T-cell (primary cell): ENCODE results near the gene NEURL1. TPM values are rescaled to one million over a fixed set of nuclear protein-coding genes. Genes with fewer than 3 reads are reported as not detected.
"Not testable (repeated sequence)": the region's sequence is repeated elsewhere in the genome, so short reads cannot be mapped to it uniquely, and the experiment has no call there.

Experiments
- ATAC-seq, 4 experiments: fragments of 200-7000 bp in 3 of 4; fragments of 150-1000 bp in 1 of 4; cut with Tn5 transposase; replicated peaks in 1 of 4; 1 replicate in 3 of 4; 2 replicates in 1 of 4; pipeline ENCODE4 v1.10.0; 2021; ENCODE audit warnings: moderate library complexity in 3 of 4, mild to moderate bottlenecking in 2 of 4, moderate number of reproducible peaks in 1 of 4
- CTCF ChIA-PET, 2 donors: fragments of 300-600 bp; sonication (Branson Sonifier 250); formaldehyde crosslinking; loops; one replicate each; lab custom pipeline; 2022; ENCODE audit warnings: antibody characterized with exemption in 2 of 2; lab: Charles Lee
- POLR2A ChIA-PET, 2 donors: fragments of 300-600 bp; sonication (Branson Sonifier 250); formaldehyde crosslinking; loops; one replicate each; lab custom pipeline; 2022; ENCODE audit warnings: antibody characterized with exemption in 2 of 2; lab: Charles Lee
- DNase-seq, 35 experiments: peaks; one replicate each; pipeline versions ENCODE4 v3.0.0 to v3.0.0-alpha.2; 2013 to 2023
- H3K27ac ChIP-seq: one replicate; pipeline ENCODE4 v1.5.1; 2013; ENCODE audit warnings: low read length
- H3K27me3 ChIP-seq, 2 experiments: replicated peaks in 1 of 2; 1 replicate in 1 of 2; 2 replicates in 1 of 2; pipeline versions ENCODE4 v1.6.1 to v1.7.0; 2013; ENCODE audit warnings: low read length in 1 of 2, mixed read lengths in 1 of 2; ENCODE audit not compliant: control insufficient read depth in 2 of 2, insufficient read depth in 2 of 2; ENCODE audit errors: extremely low read depth in 1 of 2
- H3K36me3 ChIP-seq, 2 donors: 1 replicate in 1 of 2; 2 replicates in 1 of 2; pipeline versions ENCODE4 v1.6.1 to v1.7.0; 2013; ENCODE audit warnings: low read length in 1 of 2; ENCODE audit not compliant: control insufficient read depth in 2 of 2, insufficient read depth in 1 of 2; ENCODE audit errors: extremely low read depth in 1 of 2
- H3K4me1 ChIP-seq, 2 experiments: 1 replicate in 1 of 2; 2 replicates in 1 of 2; pipeline versions ENCODE4 v1.6.1 to v1.7.0; 2013; ENCODE audit warnings: low read length in 2 of 2, mixed read lengths in 1 of 2; ENCODE audit not compliant: insufficient read depth in 2 of 2, control insufficient read depth in 1 of 2; ENCODE audit errors: extremely low read depth in 1 of 2
- H3K4me3 ChIP-seq, 2 donors: 1 replicate in 1 of 2; 2 replicates in 1 of 2; pipeline versions ENCODE4 v1.5.1 to v1.7.0; 2013; ENCODE audit warnings: mild to moderate bottlenecking in 2 of 2, low read length in 1 of 2, moderate library complexity in 1 of 2; ENCODE audit not compliant: control insufficient read depth in 1 of 2; ENCODE audit errors: extremely low read depth in 1 of 2
- H3K9me3 ChIP-seq: 2 replicates; pipeline ENCODE4 v1.7.0; 2013
- H3K27ac Mint-ChIP-seq, 2 donors: one replicate each; pipeline ENCODE4 v1.8.0; 2020 to 2021; ENCODE audit warnings: mild to moderate bottlenecking in 2 of 2, mixed read lengths in 2 of 2
- H3K27me3 Mint-ChIP-seq, 2 donors: one replicate each; pipeline ENCODE4 v1.8.0; 2021 to 2022; ENCODE audit warnings: mixed read lengths in 2 of 2
- H3K36me3 Mint-ChIP-seq: one replicate; pipeline ENCODE4 v1.8.0; 2021; ENCODE audit warnings: mixed read lengths
- H3K4me1 Mint-ChIP-seq, 3 donors: one replicate each; pipeline ENCODE4 v1.8.0; 2020 to 2022; ENCODE audit warnings: mixed read lengths in 3 of 3, mild to moderate bottlenecking in 1 of 3
- H3K4me3 Mint-ChIP-seq, 3 donors: one replicate each; pipeline ENCODE4 v1.8.0; 2020 to 2022; ENCODE audit warnings: mild to moderate bottlenecking in 3 of 3, mixed read lengths in 3 of 3, moderate library complexity in 3 of 3
- H3K9me3 Mint-ChIP-seq, 3 donors: one replicate each; pipeline ENCODE4 v1.8.0; 2020 to 2022; ENCODE audit warnings: mixed read lengths in 3 of 3
- WGBS: methylation state at CpG from one replicate; pipeline ENCODE4 v1.1.5; 2013; ENCODE audit warnings: missing lambda C conversion rate; ENCODE audit not compliant: insufficient coverage; 5-methylcytosine and 5-hydroxymethylcytosine counted together
- total RNA-seq, 35 experiments: library from RNA in 6 of 35; stranded (reverse) in 6 of 35; fragments of 120-200 nt in 1 of 35; gene quantifications; one replicate each; pipeline versions ENCODE4 v1.2.1 to v1.2.4 and lab custom pipeline; 2013 to 2026

The NEURL1 gene
- total RNA-seq, 5 donors from 2014 or later (not counting 1 experiment from before 2014, with no cell fraction given): 0.46 to 1.7 (median 0.84) TPM

GRCh38 chr10:103476046-103476768 lies 17.3 kb upstream of the NEURL1 start:
- peaks cover 4 to 31% of the 10 kb centered on the region in 2 experiments for H3K4me1 ChIP-seq
- DNase-seq: peak in 1 of 35 experiments; percentile 28
- H3K4me3 ChIP-seq: no peak overlapping the region
- no peak overlapping the region for H3K27ac Mint-ChIP-seq
- 82% methylated on average over 7 of the region's 11 CpGs for WGBS
- H3K36me3 Mint-ChIP-seq: no peaks in the 10 kb centered on the region
- ChIA-PET CTCF (interaction anchor here (1.0 to 1.2 kb wide), 3 partner anchors 9 to 60 kb away, joined by 3 read pairs; no protein-coding TSS in a partner anchor), POLR2A (no interaction called here)
- ATAC-seq: peak in 1 of 4 experiments; percentile 20
- H3K36me3 ChIP-seq: no peaks in the 10 kb centered on the region
- peaks cover 14 to 31% (median 16%) of the 10 kb centered on the region in 3 donors for H3K4me1 Mint-ChIP-seq
- H3K4me3 Mint-ChIP-seq: no peak overlapping the region
- no peaks in the 10 kb centered on the region for H3K9me3 Mint-ChIP-seq
- H3K9me3 ChIP-seq: no peaks in the 10 kb centered on the region
- H3K27me3 Mint-ChIP-seq: no peaks in the 10 kb centered on the region
- H3K27me3 ChIP-seq: no peaks in the 10 kb centered on the region
- H3K27ac ChIP-seq: no peak overlapping the region

GRCh38 chr10:103478671-103479070 lies 14.8 kb upstream of the NEURL1 start:
- no peak for DNase-seq
- peaks cover 0 to 8% of the 10 kb centered on the region in 2 experiments for H3K4me1 ChIP-seq
- Mint-ChIP-seq H3K4me1 (peaks cover 4 to 14% (median 7%) of the 10 kb centered on the region in 3 donors), H3K36me3 (no peaks in the 10 kb centered on the region), H3K9me3 (no peaks in the 10 kb centered on the region), H3K27me3 (no peaks in the 10 kb centered on the region), H3K27ac (no peak overlapping the region), H3K4me3 (no peak overlapping the region)
- H3K27ac ChIP-seq: no peak overlapping the region
- 94% methylated on average over 22 of the region's 22 CpGs for WGBS
- ChIA-PET POLR2A (no interaction called here), CTCF (no interaction called here)
- no peak for ATAC-seq
- no peak overlapping the region for H3K4me3 ChIP-seq
- no peaks in the 10 kb centered on the region for H3K27me3 ChIP-seq
- H3K9me3 ChIP-seq: no peaks in the 10 kb centered on the region
- H3K36me3 ChIP-seq: no peaks in the 10 kb centered on the region

DNA sequence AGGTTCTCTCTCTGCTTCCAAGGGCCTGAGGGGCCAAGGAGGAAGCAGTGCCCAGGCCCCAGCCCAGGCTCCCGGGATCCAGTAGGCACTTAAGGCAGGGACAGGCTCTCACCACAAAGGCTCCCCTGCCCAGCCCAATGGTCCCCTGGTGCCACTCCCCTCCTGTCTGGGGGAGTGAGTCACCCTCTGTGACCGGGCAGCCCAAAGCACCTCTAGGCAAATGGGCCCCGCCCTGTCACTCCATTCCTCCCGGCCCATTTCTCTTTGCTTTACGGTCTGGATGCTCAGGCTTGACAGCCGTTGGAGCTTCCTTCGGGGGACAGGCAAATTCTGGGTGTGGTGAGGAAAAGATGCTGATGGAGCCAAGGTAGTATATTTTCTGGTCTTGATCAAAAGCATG lies 14.4 kb upstream of the NEURL1 start, which contains the start of gene CALHM3:
Gene CALHM3 (minus strand): TSS at position 106 of the 400 bp plus-strand sequence. CDS start 208 bp downstream, outside the sequence.
- DNase-seq (no peak), ATAC-seq (no peak)
- CTCF ChIA-PET: no interaction called here
- POLR2A ChIA-PET: no interaction called here
- no peaks in the 10 kb centered on the region for H3K9me3 ChIP-seq
- no peaks in the 10 kb centered on the region for H3K36me3 ChIP-seq
- no peak within 1 kb of the TSS for H3K4me3 Mint-ChIP-seq
- WGBS: no CpG with 5 or more reads among the region's 7 CpGs
- H3K4me1 Mint-ChIP-seq: peaks cover 4 to 12% (median 7%) of the 10 kb centered on the region in 3 donors
- no peaks in the 10 kb centered on the region for H3K9me3 Mint-ChIP-seq
- H3K27me3 ChIP-seq: no peaks in the 10 kb centered on the region
- peaks cover 0 to 8% of the 10 kb centered on the region in 2 experiments for H3K4me1 ChIP-seq
- H3K27me3 Mint-ChIP-seq: no peaks in the 10 kb centered on the region
- H3K36me3 Mint-ChIP-seq: no peaks in the 10 kb centered on the region
- no peak within 1 kb of the TSS for H3K27ac ChIP-seq
- no peak within 1 kb of the TSS for H3K27ac Mint-ChIP-seq
- no peak within 1 kb of the TSS for H3K4me3 ChIP-seq

DNA sequence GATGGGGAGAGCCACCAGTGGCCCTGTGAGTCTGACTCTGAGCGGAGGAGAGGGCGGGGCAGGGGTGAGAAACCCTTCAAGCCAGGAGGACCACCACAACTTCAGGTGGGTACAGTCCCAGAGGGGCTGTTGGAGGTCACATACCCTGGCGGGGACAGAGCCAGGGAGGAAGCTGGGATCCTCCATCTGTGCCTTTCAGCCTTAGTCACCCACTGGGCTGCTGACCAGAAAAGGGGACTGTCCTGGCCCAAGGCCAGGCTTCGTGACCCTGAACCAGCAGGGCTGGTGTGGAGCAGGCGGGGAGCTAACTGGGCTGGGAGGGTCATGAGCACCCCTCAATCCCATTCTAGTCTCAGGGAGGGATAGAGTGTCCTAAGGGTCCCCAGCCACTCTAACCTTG lies 13.0 kb upstream of the NEURL1 start:
- 100% methylated on average over 3 of the region's 5 CpGs for WGBS
- no peak overlapping the region for H3K27ac ChIP-seq
- H3K9me3 Mint-ChIP-seq: no peaks in the 10 kb centered on the region
- DNase-seq: no peak
- no peaks in the 10 kb centered on the region for H3K9me3 ChIP-seq
- H3K27me3 ChIP-seq: peaks cover 0 to 2% of the 10 kb centered on the region in 2 experiments
- peaks cover 4 to 10% (median 7%) of the 10 kb centered on the region in 3 donors for H3K4me1 Mint-ChIP-seq
- no peaks in the 10 kb centered on the region for H3K36me3 Mint-ChIP-seq
- POLR2A ChIA-PET: no interaction called here
- no peak overlapping the region for H3K4me3 ChIP-seq
- CTCF ChIA-PET: interaction anchor here (0.5 to 1.6 kb wide), 3 partner anchors 63 to 198 kb away, joined by 3 to 5 read pairs (median 4); no protein-coding TSS in a partner anchor
- no peaks in the 10 kb centered on the region for H3K36me3 ChIP-seq
- no peak for ATAC-seq
- H3K4me3 Mint-ChIP-seq: no peak overlapping the region
- peaks cover 0 to 8% of the 10 kb centered on the region in 2 experiments for H3K4me1 ChIP-seq
- H3K27me3 Mint-ChIP-seq: no peaks in the 10 kb centered on the region
- H3K27ac Mint-ChIP-seq: no peak overlapping the region

- Histone ChIP-seq H3K4me3 (no peak overlapping the region), H3K4me1 (peaks cover 0 to 3% of the 10 kb centered on the region in 2 experiments), H3K27me3 (peaks cover 0 to 5% of the 10 kb centered on the region in 2 experiments), H3K27ac (no peak overlapping the region), H3K36me3 (no peaks in the 10 kb centered on the region), H3K9me3 (no peaks in the 10 kb centered on the region)
- no peaks in the 10 kb centered on the region for H3K9me3 Mint-ChIP-seq
- peak in 3 of 4 experiments; percentile 77 to 84 (median 83) for ATAC-seq
- H3K36me3 Mint-ChIP-seq: no peaks in the 10 kb centered on the region
- no peak overlapping the region for H3K4me3 Mint-ChIP-seq
- no peaks in the 10 kb centered on the region for H3K27me3 Mint-ChIP-seq
- H3K4me1 Mint-ChIP-seq: peaks cover 2 to 7% (median 4%) of the 10 kb centered on the region in 3 donors
- peak overlapping the region in 1 of 2 donors; percentile 26 for H3K27ac Mint-ChIP-seq
- ChIA-PET POLR2A (no interaction called here), CTCF (interaction anchor here (1.1 to 5.1 kb wide), 4 partner anchors 9 to 65 kb away, joined by 4 to 54 read pairs (median 8); no protein-coding TSS in a partner anchor)
- 52% methylated on average over 9 of the region's 12 CpGs for WGBS
- peak in 11 of 35 experiments; percentile 18 to 84 (median 38) for DNase-seq
These were observed 11.5 kb upstream of the NEURL1 start for GRCh38 chr10:103481974-103482531.

- H3K9me3 Mint-ChIP-seq, H3K36me3 ChIP-seq, ATAC-seq, DNase-seq, H3K9me3 ChIP-seq, H3K4me3 ChIP-seq, H3K4me3 Mint-ChIP-seq, POLR2A ChIA-PET, H3K27ac ChIP-seq, H3K27me3 Mint-ChIP-seq, H3K27ac Mint-ChIP-seq, H3K36me3 Mint-ChIP-seq: not testable (repeated sequence)
- Histone ChIP-seq H3K4me1 (peaks cover 0 to 13% of the 10 kb centered on the region in 2 experiments), H3K27me3 (peaks cover 0 to 13% of the 10 kb centered on the region in 2 experiments)
- CTCF ChIA-PET: interaction anchor here (1.2 to 5.1 kb wide), 3 partner anchors 14 to 71 kb away, joined by 3 to 54 read pairs (median 4); no protein-coding TSS in a partner anchor
- peaks cover 5 to 17% (median 15%) of the 10 kb centered on the region in 3 donors for H3K4me1 Mint-ChIP-seq
- WGBS: 90% methylated on average over 4 of the region's 8 CpGs
These were observed 6.7 kb upstream of the NEURL1 start for GRCh38 chr10:103486635-103487409.
